AG10803 (cell line): ENCODE measurements around the gene CAV1.

Experiments
- DNase-seq: peaks from one replicate; pipeline ENCODE4 v3.0.0; 2010; ENCODE audit warnings: low read depth
- H3K4me3 ChIP-seq: 2 replicates; pipeline ENCODE4 v1.5.1; 2011; ENCODE audit warnings: mild to moderate bottlenecking, low read length, control low read depth
- TF ChIP-seq, protein P1 (sequence below): conservative IDR thresholded peaks from 2 replicates; pipeline ENCODE4 v1.5.1; 2011; ENCODE audit warnings: mild to moderate bottlenecking, low read length, control low read depth, inconsistent platforms

CAV1 gene

DNA sequence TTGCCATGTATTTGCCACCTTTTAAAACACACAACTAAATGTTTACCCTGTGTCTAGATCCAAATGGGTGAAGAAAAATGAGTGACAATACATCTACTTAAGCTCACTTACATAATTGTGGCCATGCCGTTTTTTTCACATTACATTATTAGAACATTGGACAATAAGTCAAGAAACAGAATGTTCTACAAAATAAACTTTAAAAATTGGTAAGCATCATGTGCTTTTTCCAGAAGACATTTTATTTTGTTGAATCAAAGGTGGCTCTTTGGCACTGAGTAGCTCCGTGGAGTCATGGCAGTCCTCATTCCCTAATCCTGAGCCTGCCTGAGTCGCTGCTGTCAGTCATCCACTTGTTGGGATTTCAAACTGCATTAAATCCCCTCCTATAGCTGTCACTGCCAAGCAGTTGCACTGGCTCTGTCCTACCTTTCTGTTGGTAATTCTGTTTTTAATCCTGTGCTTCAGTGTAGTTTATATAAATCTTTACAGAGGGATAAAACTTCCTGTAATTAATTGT lies 32.3 kb downstream of the CAV1 start:
- TF ChIP-seq, protein P1, sequence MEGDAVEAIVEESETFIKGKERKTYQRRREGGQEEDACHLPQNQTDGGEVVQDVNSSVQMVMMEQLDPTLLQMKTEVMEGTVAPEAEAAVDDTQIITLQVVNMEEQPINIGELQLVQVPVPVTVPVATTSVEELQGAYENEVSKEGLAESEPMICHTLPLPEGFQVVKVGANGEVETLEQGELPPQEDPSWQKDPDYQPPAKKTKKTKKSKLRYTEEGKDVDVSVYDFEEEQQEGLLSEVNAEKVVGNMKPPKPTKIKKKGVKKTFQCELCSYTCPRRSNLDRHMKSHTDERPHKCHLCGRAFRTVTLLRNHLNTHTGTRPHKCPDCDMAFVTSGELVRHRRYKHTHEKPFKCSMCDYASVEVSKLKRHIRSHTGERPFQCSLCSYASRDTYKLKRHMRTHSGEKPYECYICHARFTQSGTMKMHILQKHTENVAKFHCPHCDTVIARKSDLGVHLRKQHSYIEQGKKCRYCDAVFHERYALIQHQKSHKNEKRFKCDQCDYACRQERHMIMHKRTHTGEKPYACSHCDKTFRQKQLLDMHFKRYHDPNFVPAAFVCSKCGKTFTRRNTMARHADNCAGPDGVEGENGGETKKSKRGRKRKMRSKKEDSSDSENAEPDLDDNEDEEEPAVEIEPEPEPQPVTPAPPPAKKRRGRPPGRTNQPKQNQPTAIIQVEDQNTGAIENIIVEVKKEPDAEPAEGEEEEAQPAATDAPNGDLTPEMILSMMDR, result no peak
- no peak for DNase-seq

GRCh38 chr7:116557901-116558300 lies 33.1 kb downstream of the CAV1 start:
- TF ChIP-seq, protein P1, result no peak
- no peak overlapping the region for H3K4me3 ChIP-seq
- DNase-seq, result no peak

More for the DNA sequence above, 32.3 kb downstream of the CAV1 start:
- no peak overlapping the region for H3K4me3 ChIP-seq

DNA sequence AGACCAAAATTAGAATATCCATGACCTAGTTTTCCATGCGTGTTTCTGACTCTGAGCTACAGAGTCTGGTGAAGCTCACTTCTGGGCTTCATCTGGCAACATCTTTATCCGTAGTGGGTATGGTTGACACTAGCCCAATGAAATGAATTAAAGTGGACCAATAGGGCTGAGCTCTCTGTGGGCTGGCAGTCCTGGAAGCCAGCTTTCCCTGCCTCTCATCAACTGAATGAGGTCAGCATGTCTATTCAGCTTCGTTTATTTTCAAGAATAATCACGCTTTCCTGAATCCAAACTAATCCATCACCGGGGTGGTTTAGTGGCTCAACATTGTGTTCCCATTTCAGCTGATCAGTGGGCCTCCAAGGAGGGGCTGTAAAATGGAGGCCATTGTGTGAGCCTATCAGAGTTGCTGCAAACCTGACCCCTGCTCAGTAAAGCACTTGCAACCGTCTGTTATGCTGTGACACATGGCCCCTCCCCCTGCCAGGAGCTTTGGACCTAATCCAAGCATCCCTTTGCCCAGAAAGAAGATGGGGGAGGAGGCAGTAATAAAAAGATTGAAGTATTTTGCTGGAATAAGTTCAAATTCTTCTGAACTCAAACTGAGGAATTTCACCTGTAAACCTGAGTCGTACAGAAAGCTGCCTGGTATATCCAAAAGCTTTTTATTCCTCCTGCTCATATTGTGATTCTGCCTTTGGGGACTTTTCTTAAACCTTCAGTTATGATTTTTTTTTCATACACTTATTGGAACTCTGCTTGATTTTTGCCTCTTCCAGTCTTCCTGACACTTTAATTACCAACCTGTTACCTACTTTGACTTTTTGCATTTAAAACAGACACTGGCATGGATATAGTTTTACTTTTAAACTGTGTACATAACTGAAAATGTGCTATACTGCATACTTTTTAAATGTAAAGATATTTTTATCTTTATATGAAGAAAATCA lies 35.5 kb downstream of the CAV1 start:
- H3K4me3 ChIP-seq, result no peak overlapping the region
- no peak for DNase-seq
- TF ChIP-seq, protein P1, result no peak

GRCh38 chr7:116561697-116562483 lies 37.1 kb downstream of the CAV1 start:
- TF ChIP-seq, protein P1, result no peak
- DNase-seq, result no peak
- no peak overlapping the region for H3K4me3 ChIP-seq

DNA sequence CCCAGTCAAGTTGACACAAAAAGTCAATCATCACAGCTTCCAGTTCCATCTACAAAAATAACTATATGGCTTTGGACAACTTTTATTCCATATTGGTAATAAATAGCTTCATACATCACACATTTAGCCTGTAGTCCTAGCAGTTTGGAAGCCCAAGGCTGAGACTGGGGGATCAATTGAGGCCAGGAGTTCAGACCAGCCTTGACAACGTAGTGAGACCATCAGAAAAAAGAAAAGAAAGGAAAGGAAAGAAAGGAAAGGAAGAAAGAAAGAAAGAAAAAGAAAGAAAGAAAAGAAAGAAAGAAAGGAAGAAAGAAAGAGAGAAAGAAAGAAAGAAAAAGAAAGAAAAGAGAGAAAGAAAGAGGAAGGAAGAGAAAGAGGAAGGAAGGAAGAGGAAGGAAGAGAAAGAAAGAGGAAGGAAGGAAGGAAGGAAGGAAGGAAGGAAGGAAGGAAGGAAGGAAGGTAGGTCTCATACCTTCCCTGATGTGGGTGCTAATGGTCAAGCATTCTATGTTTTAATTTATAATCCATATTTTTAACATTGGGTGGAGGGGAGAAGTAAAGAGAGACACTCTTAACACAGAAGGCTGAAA lies 37.8 kb downstream of the CAV1 start:
- TF ChIP-seq, protein P1, result no peak
- DNase-seq, result no peak
- no peak overlapping the region for H3K4me3 ChIP-seq

- TF ChIP-seq, protein P1, result no peak
- H3K4me3 ChIP-seq, result no peak overlapping the region
These were observed 41.1 kb downstream of the CAV1 start for GRCh38 chr7:116565981-116566380.

More at GRCh38 chr7:116565981-116566380, 41.1 kb downstream of the CAV1 start:
- DNase-seq, result no peak
